GM23338 (cell line): Measurements from ENCODE around the gene KDM4B. TPM values are rescaled to one million over a fixed set of nuclear protein-coding genes. Genes with fewer than 3 reads are reported as not detected.
A peak's percentile ranks its signal among the peaks of the same experiment; 100 is the strongest.

Source experiments
- ATAC-seq: fragments of 200-7000 bp; cut with Tn5 transposase; 3 replicates; pipeline ENCODE4 v1.9.1; 2020
- DNase-seq: peaks from one replicate; pipeline ENCODE4 v3.0.0-alpha.2; 2015; ENCODE audit warnings: low spot score
- H2AFZ ChIP-seq: fragments of 200-600 bp; sonication (generic); 2 replicates; pipeline ENCODE4 v1.8.0; 2016; ENCODE audit warnings: antibody characterized with exemption, mild to moderate bottlenecking, moderate library complexity
- H3F3A ChIP-seq: fragments of 200-600 bp; sonication (generic); replicated peaks from 2 replicates; pipeline ENCODE4 v1.8.0; 2017; ENCODE audit warnings: antibody characterized with exemption, mixed run types, low read depth
- H3K27ac ChIP-seq: fragments of 200-600 bp; sonication (generic); 2 replicates; pipeline ENCODE4 v1.6.1; 2016; ENCODE audit warnings: low read depth
- H3K27me3 ChIP-seq: fragments of 200-600 bp; sonication (generic); 2 replicates; pipeline ENCODE4 v1.8.0; 2016; ENCODE audit warnings: mild to moderate bottlenecking, mixed run types, moderate library complexity; ENCODE audit not compliant: insufficient read depth
- H3K36me3 ChIP-seq: fragments of 200-600 bp; sonication (generic); 2 replicates; pipeline ENCODE4 v1.8.0; 2016; ENCODE audit warnings: mild to moderate bottlenecking; ENCODE audit not compliant: insufficient read depth
- H3K4me1 ChIP-seq: fragments of 200-600 bp; sonication (generic); 2 replicates; pipeline ENCODE4 v1.8.0; 2016; ENCODE audit warnings: mild to moderate bottlenecking, moderate library complexity; ENCODE audit not compliant: insufficient read depth
- H3K4me2 ChIP-seq: fragments of 200-600 bp; sonication (generic); 2 replicates; pipeline ENCODE4 v1.7.1; 2017; ENCODE audit warnings: mixed run types
- H3K4me3 ChIP-seq: fragments of 200-600 bp; sonication (generic); 2 replicates; pipeline ENCODE4 v1.6.1; 2016; ENCODE audit warnings: mixed run types
- H3K79me2 ChIP-seq: fragments of 200-600 bp; sonication (generic); replicated peaks from 2 replicates; pipeline ENCODE4 v1.8.0; 2017; ENCODE audit warnings: mild to moderate bottlenecking; ENCODE audit not compliant: insufficient read depth
- H3K9me2 ChIP-seq: fragments of 200-600 bp; sonication (generic); 2 replicates; pipeline ENCODE4 v1.8.0; 2017; ENCODE audit not compliant: insufficient read depth
- H4K20me1 ChIP-seq: fragments of 200-600 bp; sonication (generic); replicated peaks from 2 replicates; pipeline ENCODE4 v1.8.0; 2017; ENCODE audit warnings: mild to moderate bottlenecking; ENCODE audit not compliant: insufficient read depth
- H3K27ac Mint-ChIP-seq: 2 replicates; pipeline ENCODE4 v1.8.0; 2020; ENCODE audit warnings: inconsistent platforms, mild to moderate bottlenecking, moderate library complexity, mixed read lengths
- H3K27me3 Mint-ChIP-seq: 3 replicates; pipeline ENCODE4 v1.8.0; 2022; ENCODE audit warnings: low read depth, mild to moderate bottlenecking, moderate library complexity, mixed read lengths, inconsistent platforms; ENCODE audit not compliant: insufficient read depth, poor library complexity
- H3K36me3 Mint-ChIP-seq: 3 replicates; pipeline ENCODE4 v1.8.0; 2021; ENCODE audit warnings: low read depth, mild to moderate bottlenecking, inconsistent platforms, moderate library complexity, mixed read lengths
- H3K4me1 Mint-ChIP-seq: 3 replicates; pipeline ENCODE4 v1.8.0; 2020; ENCODE audit warnings: mild to moderate bottlenecking, inconsistent platforms, mixed read lengths
- H3K4me3 Mint-ChIP-seq: 3 replicates; pipeline ENCODE4 v1.8.0; 2021; ENCODE audit warnings: moderate library complexity, mild to moderate bottlenecking, inconsistent platforms, mixed read lengths
- H3K9me3 Mint-ChIP-seq: 3 replicates; pipeline ENCODE4 v1.8.0; 2020; ENCODE audit warnings: moderate library complexity, mild to moderate bottlenecking, inconsistent platforms, mixed read lengths
- CREB1 ChIP-seq: fragments of 250-450 bp; sonication (Bioruptor Pico); IDR thresholded peaks from 2 replicates; pipeline ENCODE4 v1.5.0; 2020; ENCODE audit warnings: low read depth, mild to moderate bottlenecking, moderate library complexity
- ETS1 ChIP-seq: IDR thresholded peaks from 2 replicates; pipeline ENCODE4 v1.6.1; 2016; ENCODE audit warnings: antibody characterized with exemption
- EZH2phosphoT487 ChIP-seq: fragments of 200-600 bp; sonication (generic); IDR thresholded peaks from one replicate; pipeline ENCODE4 v1.8.1; 2018; ENCODE audit warnings: antibody characterized with exemption; ENCODE audit not compliant: unreplicated experiment
- JUNB ChIP-seq: IDR thresholded peaks from one replicate; pipeline ENCODE4 v1.6.1; 2016; ENCODE audit warnings: antibody characterized with exemption; ENCODE audit not compliant: unreplicated experiment
- POLR2AphosphoS5 ChIP-seq: IDR thresholded peaks from 2 replicates; pipeline ENCODE4 v1.6.1; 2016; ENCODE audit warnings: antibody characterized with exemption, low read depth
- REST ChIP-seq: IDR thresholded peaks from one replicate; pipeline ENCODE4 v1.6.1; 2018; ENCODE audit warnings: antibody characterized with exemption; ENCODE audit not compliant: unreplicated experiment
- STAT1 ChIP-seq: IDR thresholded peaks from one replicate; pipeline ENCODE4 v1.6.1; 2016; ENCODE audit warnings: antibody characterized with exemption; ENCODE audit not compliant: unreplicated experiment
- ZNF331 ChIP-seq: fragments of 250-450 bp; sonication (Bioruptor Pico); IDR thresholded peaks from 2 replicates; pipeline ENCODE4 v1.5.0; 2020; ENCODE audit warnings: low read depth, mild to moderate bottlenecking, moderate library complexity
- long read RNA-seq: library from polyadenylated mRNA; unstranded; transcript quantifications from one replicate; pipeline ENCODE4 v2.0.0, GENCODE V29; 2020; ENCODE audit not compliant: unreplicated experiment
- polyA plus RNA-seq: library from polyadenylated mRNA; unstranded; fragments of >200 nt; fragmentation: Nextera tagmentation; extraction: Ambion mirVana; gene quantifications from 2 replicates; pipeline ENCODE4 v1.2.1, GENCODE V29; 2016
- total RNA-seq: library from RNA; depleted of rRNA; stranded (reverse); fragments of >200 nt; shearing (Covaris generic); gene quantifications from 2 replicates; pipeline ENCODE4 v1.2.3, GENCODE V29; 2014; rRNA removed

The KDM4B gene
- total RNA-seq = 27.6 and 35.7 TPM in 2 replicates
- 8.7 and 9.1 TPM in 2 replicates for polyA plus RNA-seq
- long read RNA-seq, partial matches to known transcripts = 1 of 3 reads
- long read RNA-seq, other reads (novel, unspliced or antisense) = 2 of 3 reads

DNA sequence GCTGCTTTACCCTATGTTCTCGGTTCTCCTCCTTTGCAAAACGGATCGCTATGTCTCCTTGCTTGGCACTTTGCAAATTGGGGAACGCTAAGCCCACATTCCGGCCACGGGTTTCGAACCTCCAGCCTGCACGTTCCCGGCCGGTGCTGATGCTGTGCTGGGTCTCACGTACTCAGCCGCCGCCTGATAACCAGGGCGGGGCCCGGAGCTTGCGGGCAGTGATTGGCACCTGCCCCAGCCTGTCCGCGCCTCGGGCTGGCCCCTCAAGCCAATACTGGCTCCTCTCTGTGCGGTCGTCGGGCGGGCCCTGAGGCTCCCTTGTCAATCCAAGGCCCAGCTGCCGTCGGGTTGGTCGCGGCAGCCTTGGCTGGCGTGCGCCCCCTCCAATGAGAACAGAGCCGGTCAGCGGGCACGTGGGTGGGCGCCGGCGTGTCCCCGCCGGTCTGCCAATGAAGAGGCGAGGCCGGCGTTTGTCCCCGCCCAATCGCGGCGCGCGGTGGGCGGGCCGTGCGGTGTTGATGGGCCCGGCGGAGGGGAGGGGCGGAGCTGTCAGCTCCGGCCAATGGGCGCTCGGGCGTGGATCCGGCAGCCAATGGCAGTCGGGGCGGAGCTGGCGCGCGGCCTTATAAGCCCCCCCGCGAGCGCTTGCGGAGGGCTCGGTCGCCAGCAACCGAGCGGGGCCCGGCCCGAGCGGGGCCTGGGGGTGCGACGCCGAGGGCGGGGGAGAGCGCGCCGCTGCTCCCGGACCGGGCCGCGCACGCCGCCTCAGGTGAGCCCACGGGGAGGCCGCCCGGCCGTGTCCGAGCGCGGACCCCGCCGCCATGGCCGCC lies at the start of gene KDM4B:
Gene KDM4B, plus strand, starts transcription at position 652 of the 830 bp plus-strand sequence. CDS start 63,778 bp downstream, outside the sequence.
- ATAC-seq = peak; percentile 94
- Histone ChIP-seq H3K27ac (no peak within 1 kb of the TSS), H3K9me2 (no peaks in the 10 kb centered on the region), H3K79me2 (peaks cover 39% of the 10 kb centered on the region), H3K27me3 (no peaks in the 10 kb centered on the region), H4K20me1 (peaks cover 24% of the 10 kb centered on the region), H3K4me1 (peaks cover 21% of the 10 kb centered on the region), H3K4me2 (peak within 1 kb of the TSS; percentile 94), H3K36me3 (no peaks in the 10 kb centered on the region), H3K4me3 (peak within 1 kb of the TSS; percentile 71), H3F3A (0 out of 2 replicates have a peak, but pooled peaks cover 3% of the 10 kb centered on the region), H2AFZ (peak within 1 kb of the TSS; percentile 92)
- H3K9me3 Mint-ChIP-seq = no peaks in the 10 kb centered on the region; the same call in 2 of the 3 replicates
- peak within 1 kb of the TSS; percentile 94 for H3K4me3 Mint-ChIP-seq
- H3K27me3 Mint-ChIP-seq = peaks cover 30% of the 10 kb centered on the region
- peak; percentile 98 for DNase-seq
- H3K27ac Mint-ChIP-seq = peak within 1 kb of the TSS; percentile 93
- peaks cover 13% of the 10 kb centered on the region for H3K36me3 Mint-ChIP-seq
- TF ChIP-seq CREB1 (peak; percentile 93), EZH2phosphoT487 (no peak), STAT1 (no peak), POLR2AphosphoS5 (peak; percentile 63)
- peaks cover 24% of the 10 kb centered on the region for H3K4me1 Mint-ChIP-seq

DNA sequence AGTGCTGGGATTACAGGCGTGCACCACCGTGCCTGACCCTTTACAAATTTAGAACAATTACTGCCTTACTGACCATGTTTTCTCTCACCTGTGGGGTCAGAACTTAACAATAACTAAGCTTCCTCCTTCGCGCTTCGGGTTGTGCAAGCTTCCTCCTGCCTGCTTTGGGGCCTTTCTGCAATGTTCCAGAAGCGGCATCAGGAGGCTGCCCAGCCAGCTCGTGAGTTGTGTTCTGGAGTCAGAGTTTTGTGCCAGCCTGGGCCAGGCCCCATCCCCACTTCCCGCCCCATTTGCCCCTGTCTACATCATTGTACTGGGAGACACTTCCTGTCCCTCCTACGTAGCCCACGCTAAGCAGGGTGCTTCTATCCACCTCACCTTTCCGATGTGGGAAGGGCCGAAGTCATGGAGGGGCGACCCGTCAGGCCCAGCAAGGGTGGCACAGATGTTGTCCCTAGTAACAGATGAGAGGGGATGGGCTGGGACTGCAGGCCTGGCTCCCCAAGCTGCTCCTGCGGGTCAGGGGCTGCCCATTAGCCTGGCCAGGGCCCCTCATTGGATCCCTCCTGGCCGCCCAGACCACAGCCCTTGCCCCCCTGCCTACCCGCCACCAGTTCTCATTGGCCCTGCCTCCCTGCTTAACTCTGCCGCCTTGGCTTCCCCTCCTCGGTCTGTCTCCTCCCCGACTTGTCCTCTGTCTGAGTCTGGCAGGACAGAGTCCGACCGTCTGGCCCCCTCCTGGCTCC lies 46.2 kb upstream of the KDM4B start:
- H3K27ac Mint-ChIP-seq = no peak overlapping the region
- H3K36me3 ChIP-seq = no peaks in the 10 kb centered on the region; the same call in 1 of the 2 replicates
- peaks cover 49% of the 10 kb centered on the region for H3K79me2 ChIP-seq

More for the DNA sequence above, 46.2 kb upstream of the KDM4B start:
- Mint-ChIP-seq H3K9me3 (no peaks in the 10 kb centered on the region), H3K4me1 (peaks cover 4% of the 10 kb centered on the region), H3K36me3 (peaks cover 47% of the 10 kb centered on the region), H3K4me3 (no peak overlapping the region), H3K27me3 (peaks cover 10% of the 10 kb centered on the region)
- Histone ChIP-seq H2AFZ (no peak overlapping the region), H3K4me1 (peaks cover 8% of the 10 kb centered on the region; the same call in 1 of the 2 replicates), H4K20me1 (peaks cover 8% of the 10 kb centered on the region; the same call in 1 of the 2 replicates), H3K9me2 (no peaks in the 10 kb centered on the region), H3K27ac (no peak overlapping the region), H3F3A (no peaks in the 10 kb centered on the region), H3K4me3 (no peak overlapping the region), H3K4me2 (no peak overlapping the region), H3K27me3 (no peaks in the 10 kb centered on the region)
- TF ChIP-seq REST = no peak
- no peak for TF ChIP-seq ZNF331 (CRISPR knock-in tag)
- no peak for TF ChIP-seq EZH2phosphoT487
- no peak for TF ChIP-seq ETS1
- TF ChIP-seq JUNB = no peak
- TF ChIP-seq POLR2AphosphoS5 = no peak
- TF ChIP-seq CREB1 = no peak
- ATAC-seq = no peak
- DNase-seq = no peak
